Stimulated activated CD8-positive, alpha-beta memory T cell treated with anti-CD3 and anti-CD28 coated beads, Interleukin-12 subunit alpha, Interleukin-12 subunit beta, amount 100 ng/mL, for 24 hours (primary cell): Measurements from ENCODE around the gene FREM1.

Source experiments
- DNase-seq: peaks from one replicate; pipeline ENCODE4 v3.0.0-alpha.2; 2020; ENCODE audit errors: extremely low read depth

Gene FREM1

DNA sequence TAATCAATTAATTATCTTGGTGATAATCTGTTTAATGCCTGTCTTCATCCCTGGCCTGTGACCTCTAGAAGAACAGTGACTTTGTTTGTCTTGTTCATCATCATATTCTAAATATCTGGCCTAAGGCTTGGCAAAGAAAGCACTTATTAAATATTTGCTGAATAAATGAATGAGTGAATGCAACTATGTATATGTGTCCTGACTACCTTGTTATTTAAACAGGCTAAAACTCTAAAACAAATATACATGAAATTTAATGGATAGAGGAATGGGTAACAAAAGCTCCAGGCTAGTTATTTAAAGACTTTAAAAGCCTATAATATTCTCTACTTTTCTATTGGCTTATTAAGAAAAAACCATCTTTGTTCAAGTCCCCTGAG is 96.0 kb downstream of the FREM1 start:
- DNase-seq: no peak

DNA sequence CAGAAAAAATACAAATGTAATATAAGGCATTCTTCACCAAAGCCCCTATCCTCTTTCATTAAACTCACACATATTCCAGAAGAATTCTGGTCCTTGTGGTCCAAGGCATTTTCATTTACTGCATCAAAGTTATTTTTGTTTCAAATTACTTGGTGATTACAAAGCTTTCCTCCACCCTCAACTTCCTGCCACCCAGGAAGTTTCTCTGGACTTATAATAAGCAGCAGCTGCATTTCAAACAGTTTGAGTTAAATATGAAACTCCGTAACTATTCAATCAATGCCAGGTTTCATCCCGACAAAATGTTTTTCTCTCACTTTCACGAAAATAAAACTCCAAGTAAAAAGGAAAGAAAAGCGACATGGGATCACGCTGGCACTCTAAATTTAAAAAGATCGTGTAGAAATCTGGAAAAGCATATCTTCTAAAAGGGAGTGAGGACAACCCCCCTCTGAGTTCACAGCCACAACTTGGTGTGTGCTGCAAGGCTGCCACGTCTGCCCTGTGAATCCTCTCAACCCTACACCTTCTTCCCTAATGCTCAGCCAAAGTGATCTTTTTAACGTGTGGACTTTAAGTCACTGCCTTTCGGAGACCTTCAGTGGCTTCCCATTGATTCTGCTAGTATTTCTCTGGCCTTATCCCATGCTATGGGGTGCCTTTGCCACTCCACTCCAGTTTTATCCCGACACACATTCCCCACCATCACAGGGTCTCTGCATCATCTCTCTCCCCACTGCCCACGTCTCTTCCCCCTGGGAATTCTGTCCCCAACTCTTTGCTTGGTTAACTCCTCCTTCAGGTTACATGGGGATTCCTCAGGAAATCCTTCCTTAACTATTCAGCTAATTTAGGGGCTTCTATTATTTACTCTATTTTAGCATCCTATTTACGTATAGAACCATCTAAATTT is 96.6 kb downstream of the FREM1 start:
- DNase-seq: no peak

DNA sequence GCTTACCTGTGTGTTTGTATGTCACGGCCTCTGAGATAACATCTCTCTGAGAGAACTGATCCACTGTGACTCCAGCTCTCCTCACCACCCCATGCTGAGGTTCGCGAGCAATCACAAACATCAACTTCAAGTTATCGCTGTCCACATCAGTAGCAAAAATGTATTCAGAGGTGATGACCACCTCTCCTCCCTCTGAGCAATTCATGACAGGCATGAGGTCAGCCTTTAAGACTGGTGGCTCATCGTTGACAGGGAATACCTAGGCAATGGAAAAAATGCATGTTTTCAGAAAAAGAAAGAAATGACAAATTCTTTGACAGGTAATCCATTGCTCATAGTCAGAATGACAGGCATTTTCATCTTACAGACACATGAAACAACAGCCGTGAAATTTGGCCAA is 97.4 kb downstream of the FREM1 start:
- DNase-seq: no peak

DNA sequence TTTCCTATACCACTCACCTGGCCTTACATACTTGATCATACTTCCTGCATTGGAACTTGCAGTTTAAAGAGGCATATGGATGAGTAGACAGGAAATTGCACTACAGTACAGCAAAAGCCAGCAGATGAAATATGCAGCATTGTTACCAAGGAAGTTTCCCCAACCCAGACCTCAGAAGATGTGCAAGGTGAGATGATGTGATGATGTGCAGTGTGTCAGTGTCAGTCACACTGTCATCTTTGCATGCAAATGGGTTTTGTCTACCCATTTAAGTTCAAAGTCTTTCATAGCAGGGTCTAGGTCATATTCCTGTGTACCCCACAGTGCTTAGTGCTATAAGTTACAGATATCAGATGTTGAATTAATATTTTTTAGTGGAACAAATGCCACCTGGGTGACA is 98.4 kb downstream of the FREM1 start:
- DNase-seq: no peak

DNA sequence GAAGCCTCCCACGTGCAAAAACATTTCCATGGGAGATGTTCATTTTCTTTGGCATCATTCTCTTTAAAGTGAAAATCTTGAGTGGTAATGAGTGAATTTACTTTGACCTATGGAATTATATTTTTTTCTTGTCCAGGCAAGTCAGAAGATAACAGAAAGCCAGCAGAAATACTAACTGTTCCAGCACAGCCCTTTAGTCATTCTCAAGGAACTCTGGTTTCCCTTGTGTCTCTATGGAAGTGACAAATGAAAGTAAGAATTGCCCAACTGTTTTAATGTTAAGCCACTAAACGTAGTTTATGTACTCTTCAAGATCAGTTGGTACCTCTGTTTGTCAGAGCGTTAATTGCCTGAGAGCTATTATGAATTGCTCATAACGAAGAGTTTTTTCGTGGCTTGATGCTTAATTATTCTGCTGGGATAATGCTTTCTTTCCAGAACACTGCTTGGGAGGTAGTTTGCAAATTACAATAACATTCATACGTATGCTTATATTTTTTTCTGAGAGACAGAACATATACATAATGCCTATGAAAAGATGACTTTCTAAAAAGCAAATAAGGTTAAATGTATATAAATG is 103.2 kb downstream of the FREM1 start:
- DNase-seq: no peak

DNA sequence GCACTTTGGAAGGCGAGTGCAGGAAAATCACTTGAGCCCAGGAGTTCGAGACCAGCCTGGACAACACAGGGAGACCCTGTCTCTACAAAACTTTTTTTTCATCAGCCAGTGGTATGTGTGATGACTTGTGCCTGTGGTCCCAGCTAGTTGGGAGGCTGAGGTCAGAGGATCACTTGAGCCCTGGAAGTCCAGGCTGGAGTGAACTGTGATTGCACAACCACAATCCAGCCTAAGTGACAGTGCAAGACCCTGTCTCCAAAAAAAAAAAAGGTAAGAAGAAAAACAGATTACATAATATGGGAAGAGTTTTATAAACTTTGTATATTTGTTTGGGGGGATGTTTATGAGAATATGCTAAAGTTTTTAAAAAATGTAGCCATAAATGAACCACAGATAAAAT is 111.2 kb downstream of the FREM1 start:
- no peak for DNase-seq

DNA sequence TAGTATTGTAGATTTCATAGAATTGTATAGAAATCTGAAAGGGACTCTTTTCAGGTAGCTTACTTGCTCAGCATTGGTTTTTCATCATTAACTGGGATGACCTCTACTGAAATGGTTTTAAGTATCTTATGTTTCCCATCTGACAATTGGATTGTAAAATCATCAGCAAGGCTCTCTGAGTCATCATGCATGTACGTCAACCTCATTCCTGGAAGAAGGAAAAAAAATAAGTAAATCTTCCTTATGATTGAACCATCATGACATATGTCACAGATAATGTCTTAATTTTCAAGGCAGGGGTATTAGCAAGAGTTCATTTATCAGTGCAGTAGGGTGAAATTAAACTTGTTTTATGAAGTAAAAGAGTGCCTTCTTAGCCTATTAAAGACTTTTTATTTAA is 112.8 kb downstream of the FREM1 start:
- DNase-seq: no peak

DNA sequence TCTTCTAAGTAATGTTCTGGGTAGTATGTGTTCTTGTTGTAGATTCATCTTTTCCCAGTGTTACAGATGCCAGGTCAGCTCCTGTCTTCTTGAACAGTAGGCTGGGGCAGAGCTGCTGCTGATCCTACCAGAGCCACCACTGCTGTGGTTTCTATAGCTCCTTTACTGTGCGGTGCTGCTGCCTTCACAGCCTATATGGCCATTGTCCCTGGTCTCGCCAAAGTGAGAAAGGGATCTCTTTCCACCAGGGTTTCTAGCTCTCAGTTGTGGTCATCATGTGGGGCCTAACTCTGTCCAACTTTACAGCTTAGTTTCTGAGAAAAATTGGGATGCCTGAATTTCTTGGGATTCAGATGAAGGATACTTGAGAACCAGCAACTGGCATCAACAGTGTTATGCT is 116.8 kb downstream of the FREM1 start:
- DNase-seq: no peak

DNA sequence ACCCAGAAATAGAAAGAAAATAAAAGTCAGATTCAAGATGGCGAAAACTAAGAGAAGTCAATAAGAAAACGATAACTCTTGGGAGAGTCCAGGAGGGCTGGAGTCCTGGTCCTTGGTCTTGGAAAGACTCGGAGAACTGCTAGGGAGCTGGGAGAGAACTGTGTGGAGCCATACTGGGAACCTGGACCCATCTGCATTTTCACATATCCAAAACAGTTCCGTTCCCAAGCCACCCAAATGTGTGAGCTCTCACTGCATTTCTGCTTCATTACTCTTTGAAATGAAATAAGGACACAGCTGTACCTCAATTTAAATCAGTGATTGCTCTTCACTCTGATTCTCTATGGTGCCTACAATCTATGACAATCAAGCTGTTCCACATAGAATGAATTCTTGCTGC is 119.6 kb downstream of the FREM1 start:
- DNase-seq: no peak

DNA sequence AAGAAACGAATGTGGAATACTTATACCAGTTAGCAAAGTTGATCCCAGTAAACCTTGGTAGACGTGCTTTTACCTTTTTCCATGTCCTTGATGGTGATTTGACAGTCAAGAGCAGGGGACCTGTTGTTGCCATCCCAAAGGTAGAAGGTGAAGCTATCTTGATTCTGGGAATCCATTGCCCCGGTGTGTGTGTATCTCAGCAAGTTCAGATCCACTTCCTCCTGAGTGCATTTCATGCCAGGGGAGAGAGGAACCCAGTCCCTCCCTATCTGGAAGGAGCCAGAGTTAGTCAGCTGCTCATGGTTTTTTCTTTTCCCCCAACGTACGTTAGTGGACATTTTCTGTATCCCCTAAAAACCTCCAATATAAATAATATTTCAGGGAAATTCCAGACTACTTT is 121.4 kb downstream of the FREM1 start:
- no peak for DNase-seq

DNA sequence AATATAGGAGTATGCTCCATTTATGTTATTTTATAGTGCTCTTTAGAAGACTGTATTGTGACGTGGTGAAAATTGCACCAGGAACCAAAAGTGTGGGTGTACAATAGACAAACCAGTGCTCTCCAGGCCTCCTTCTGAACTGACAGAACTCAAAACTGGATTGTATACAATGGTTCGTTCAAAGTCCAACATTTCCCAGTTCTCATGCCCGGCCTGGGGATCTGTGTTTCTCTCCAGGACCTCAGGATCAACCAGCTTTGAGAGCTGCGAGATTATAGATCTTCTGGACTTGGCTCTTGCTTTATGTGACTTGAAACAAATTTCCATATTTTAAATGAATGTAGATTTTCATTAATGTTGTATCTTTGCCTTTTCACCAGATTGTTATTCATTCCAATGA is 126.9 kb downstream of the FREM1 start:
- DNase-seq: no peak

DNA sequence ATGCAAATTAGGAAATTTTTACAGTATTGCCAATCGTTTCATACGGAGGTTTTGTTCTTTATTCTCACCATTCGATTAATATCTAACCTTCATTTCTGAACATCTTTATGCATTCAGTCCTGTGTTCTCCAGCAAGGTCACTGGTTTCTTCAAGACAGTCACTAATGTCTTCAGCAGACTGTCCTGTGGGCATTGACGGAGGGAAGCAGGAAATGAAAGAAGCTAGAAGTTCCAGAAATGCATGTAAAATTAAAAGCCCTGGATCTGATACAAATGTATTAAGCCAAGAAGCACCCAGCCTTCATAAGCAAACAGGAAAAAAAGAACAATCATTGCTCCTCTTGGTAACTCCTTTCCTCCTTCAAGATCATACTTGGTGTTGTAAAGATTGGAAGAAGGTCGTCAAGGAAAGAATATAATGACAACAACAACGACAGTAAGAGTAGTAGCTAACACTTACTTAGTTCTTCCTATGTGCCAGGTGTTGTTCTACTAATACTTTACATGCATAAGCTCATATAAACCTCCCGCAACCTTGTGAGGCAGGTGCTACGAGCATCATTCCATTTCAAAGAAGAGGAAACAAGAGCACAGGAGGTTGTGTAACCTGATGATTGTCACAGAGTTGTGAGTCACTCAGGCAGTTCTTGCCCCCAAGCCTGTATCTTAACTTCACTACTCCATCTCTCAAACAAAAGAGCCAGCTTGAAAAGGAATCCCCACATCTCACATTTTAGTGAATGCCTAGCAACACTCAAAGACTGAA is 127.8 kb downstream of the FREM1 start:
- no peak for DNase-seq

DNA sequence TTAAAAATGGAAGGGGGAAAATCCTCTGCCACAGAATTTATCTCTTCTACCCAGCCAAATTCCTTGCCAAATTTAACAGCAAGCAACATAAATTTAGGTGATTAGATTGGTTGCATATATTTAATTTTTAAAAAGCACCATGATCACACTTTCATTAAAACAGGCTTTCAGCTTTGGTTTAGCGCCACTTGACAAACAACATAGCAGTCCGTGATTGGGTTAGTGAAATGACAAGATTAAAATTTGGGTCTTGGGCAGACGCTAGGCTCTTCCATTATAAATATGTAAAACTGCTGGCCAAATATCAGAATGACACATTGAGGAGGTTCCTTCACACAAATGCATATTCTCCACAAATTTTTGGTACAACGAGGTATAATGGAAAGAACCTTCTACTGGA is 129.5 kb downstream of the FREM1 start:
- no peak for DNase-seq

DNA sequence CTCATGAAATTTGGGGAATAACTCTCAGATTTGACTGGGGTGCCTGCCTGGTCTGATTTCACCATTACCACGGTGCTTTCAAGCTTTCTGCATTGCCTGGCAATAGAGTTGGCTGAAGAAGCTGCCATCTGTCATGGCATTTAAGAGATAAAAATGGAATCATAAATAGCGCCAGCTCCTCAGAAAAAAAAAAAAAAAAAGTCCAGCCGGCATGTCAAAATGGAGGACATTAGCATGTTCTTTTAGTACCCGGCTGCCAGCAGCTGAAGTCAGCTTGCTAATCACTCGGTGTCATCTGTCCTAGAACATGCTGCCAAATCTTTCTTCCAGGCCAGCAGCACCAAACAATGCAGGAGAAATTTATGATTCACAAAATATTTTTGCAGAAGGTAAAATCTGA is 130.0 kb downstream of the FREM1 start:
- no peak for DNase-seq

DNA sequence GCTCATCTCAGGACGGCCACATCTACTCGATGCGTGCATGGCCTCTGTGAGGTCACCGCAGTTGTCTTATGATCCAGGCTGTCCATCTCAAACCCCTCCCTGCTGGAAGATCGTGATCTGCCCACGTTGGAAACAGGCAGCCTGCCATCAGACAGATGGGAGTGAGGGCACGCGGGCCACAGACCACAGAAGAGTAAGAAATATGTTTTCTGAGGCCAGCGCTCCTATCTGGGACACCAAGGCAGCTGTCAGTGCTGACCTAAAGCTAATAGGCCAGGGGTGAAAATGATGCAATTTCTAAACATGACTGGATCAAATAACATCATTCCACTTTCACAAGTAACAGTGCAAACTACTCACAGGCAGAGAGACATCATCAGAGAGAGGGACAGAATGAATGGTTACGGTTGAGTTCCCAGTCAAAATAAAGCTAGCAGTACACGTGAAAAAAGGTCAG is 130.6 kb downstream of the FREM1 start:
- no peak for DNase-seq

DNA sequence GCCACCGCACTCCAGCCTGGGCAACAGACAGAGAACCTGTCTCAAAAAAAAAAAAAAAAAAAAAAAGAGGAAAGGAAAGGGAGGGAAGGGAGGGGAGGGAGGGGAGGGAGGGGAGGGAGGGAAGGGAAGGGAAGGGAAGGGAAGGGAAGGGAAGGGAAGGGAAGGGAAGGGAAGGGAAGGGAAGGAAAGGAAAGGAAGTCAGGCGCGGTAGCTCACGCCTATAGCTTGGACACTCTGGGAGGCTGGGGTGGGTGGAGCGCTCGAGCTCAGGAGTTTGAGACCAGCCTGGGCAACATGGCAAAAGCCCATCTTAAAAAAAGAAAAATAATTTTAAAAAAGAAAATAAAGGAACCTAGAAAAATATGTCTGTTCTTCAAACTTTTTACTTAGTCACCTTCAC is 131.7 kb downstream of the FREM1 start:
- no peak for DNase-seq

DNA sequence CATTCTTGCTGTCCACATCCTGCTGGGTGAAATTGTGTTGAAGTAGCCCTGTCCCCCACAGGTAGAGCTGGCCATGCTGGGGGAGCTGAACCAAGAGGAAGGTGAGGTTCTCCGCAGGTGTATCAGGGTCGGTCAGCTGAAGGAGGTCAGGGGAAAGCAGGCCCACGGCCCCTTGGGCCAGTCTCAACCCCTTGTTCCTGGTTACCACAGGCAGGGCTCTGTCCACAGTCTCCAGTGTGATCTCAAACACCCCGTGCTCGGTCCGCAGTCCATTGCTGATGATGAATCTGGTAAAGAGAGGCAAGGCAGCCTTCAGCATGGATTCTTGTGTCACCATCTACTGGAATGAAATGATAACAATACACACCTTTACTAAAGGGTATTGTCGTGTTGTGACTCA is 134.3 kb downstream of the FREM1 start:
- DNase-seq: no peak

DNA sequence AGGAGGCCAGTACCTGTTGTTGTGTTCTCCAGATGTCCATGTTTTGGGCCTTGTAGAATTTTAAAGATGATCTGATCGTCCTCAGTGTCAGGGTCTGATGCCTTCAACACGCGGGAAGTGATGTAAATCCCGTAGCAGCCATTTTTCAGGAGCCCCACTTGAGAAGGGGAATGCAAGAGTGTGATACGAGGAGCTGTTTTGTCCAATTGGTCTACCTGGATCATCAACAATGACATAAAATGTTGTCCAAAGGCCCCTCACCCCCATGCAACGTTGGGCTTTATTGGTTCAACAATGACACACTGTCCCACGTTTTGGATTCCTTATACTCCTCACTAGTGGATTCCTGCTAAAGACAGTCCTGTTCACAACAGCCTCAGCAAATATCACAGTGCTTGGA is 139.6 kb downstream of the FREM1 start:
- DNase-seq: no peak

DNA sequence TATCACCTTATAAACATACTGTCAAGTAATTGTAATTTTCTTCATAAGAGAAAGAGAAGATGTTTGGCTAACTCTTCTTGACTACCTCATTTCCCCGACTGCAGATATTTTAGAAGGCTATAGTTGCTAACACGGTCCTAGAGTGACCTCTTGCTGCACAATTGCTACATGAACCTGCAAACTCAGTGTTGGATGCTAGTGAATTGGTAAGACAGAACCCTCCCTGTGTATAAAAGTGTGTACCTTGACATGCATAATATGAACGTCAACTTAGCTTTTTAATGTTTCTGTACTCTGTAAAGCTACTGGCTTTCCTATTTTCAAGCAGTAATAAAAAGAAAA is 141.0 kb downstream of the FREM1 start:
- DNase-seq: no peak

DNA sequence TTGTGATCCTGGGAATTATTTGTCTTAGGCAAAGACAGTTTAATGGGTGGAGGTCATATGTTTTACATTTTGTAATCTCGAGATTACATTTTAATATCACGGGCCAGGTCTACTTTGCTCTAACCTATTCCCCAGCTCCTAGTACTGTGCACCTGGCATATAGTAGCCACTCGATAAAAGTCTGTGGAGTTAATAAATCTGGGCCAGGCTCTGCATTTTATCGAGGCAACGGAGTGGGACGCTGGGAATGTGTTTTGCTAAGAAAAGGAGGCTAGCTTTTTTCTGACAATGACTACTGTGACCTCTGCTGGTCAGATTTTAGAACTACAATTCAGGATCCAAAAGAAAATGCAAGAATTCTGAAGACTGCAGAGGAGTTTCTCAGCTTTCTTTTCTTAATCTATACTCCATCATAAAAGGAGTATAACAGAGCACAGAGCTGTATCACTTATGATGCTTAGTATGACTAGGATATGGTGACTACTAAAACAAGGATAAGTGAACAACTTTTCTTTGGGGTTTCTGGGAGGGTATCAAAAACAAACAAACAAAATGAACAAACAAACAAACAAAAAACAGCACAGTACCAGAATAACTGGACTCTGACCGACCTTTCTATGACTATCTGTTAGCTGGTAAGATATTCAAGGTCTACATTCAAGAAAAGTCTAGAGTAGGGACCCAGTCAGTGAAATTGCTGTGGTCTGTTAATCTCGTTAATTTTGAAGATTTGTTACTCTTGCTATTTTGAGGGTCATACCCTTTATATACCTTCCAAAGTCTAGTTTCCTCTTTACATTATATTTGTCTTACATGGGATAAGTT is 141.6 kb downstream of the FREM1 start:
- DNase-seq: no peak

DNA sequence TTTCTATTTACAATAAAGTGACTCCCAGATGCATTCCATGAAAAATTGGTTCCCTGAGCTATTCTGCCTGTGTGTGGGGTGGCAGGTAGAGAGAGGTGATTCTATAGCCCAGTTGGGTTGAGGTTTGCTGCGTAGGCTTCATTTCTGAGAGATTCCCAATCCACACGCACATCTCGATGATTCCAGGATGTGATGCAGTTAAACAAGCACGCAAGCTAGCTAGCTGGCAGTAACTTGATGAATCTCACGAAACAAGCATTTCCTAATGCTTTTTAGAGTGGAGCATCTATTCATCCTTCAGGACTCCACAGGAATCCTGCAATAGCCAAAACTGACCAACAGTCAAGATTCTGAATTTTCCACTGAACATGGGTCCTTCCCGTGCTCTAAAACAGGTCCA is 143.9 kb downstream of the FREM1 start:
- no peak for DNase-seq

DNA sequence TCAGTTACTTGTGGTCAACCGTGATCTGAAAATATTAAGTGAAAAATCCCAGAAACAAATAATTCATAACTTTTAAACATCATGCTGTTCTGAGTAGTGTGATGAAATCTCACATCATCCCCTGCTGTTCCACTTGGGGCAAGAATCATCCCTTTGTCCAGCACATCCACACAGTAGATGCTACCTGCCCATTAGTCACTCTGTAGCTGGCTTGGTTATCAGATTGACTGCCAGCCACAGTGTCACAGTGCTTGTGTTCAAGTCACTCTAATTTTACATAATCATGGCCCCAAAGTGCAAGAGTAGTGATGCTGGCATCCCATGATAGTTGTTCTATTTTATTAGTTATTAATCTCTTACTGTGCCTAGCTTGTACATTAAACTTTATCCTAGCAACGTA is 148.6 kb downstream of the FREM1 start:
- no peak for DNase-seq
